K562 (cell line): ENCODE data around the gene ROM1. TPM values are rescaled to one million over a fixed set of nuclear protein-coding genes. Genes with fewer than 3 reads are reported as not detected.

Experiments used
- AFF1 ChIP-seq, 2 experiments: fragments of 450-650 bp; IDR thresholded peaks; 2 replicates each; pipeline ENCODE4 v1.6.1; 2018; ENCODE audit warnings: mild to moderate bottlenecking in 2 of 2, low read depth in 1 of 2; ENCODE audit not compliant: partially characterized antibody in 2 of 2
- BHLHE40 ChIP-seq: IDR thresholded peaks from 2 replicates; pipeline ENCODE4 v1.6.1; 2011; ENCODE audit warnings: low read length, improper control_type of control experiment
- CEBPG ChIP-seq, 3 experiments: fragments of 200-800 bp in 1 of 3; sonication (Bioruptor generic) in 1 of 3; sonication (generic) in 1 of 3; formaldehyde crosslinking in 1 of 3; IDR thresholded peaks in 2 of 3; conservative IDR thresholded peaks in 1 of 3; 2 replicates each; pipeline versions ENCODE4 v1.6.1 to v1.8.0; 2016 to 2022; ENCODE audit warnings: missing compliant biosample characterization in 2 of 3, missing genetic modification characterization in 2 of 3, mild to moderate bottlenecking in 1 of 3, missing genetic modification reagents in 1 of 3
- CHCHD3 ChIP-seq: fragments of 250-450 bp; sonication (Bioruptor Pico); IDR thresholded peaks from 2 replicates; pipeline ENCODE4 v2.1.2; 2022; ENCODE audit warnings: mild to moderate bottlenecking
- GMEB1 ChIP-seq: fragments of 250-450 bp; sonication (Bioruptor Pico); IDR thresholded peaks from 2 replicates; pipeline ENCODE4 v1.4.0; 2020; ENCODE audit warnings: mild to moderate bottlenecking
- HDGF ChIP-seq: fragments of 450-650 bp; IDR thresholded peaks from 2 replicates; pipeline ENCODE4 v1.6.1; 2016
- KLF1 ChIP-seq: fragments of 450-650 bp; IDR thresholded peaks from 2 replicates; pipeline ENCODE4 v1.6.1; 2016; ENCODE audit warnings: missing genetic modification characterization, missing compliant biosample characterization
- MITF ChIP-seq: IDR thresholded peaks from 2 replicates; pipeline ENCODE4 v1.6.1; 2014; ENCODE audit warnings: antibody characterized with exemption
- NR2F6 ChIP-seq: fragments of 450-650 bp; formaldehyde crosslinking; IDR thresholded peaks from 2 replicates; pipeline ENCODE4 v1.4.0; 2020; ENCODE audit warnings: mild to moderate bottlenecking
- PML ChIP-seq: IDR thresholded peaks from 2 replicates; pipeline ENCODE4 v1.6.1; 2012; ENCODE audit warnings: low read length, inconsistent platforms
- PRPF4 ChIP-seq: fragments of 200-400 bp; formaldehyde crosslinking; IDR thresholded peaks from one replicate; pipeline ENCODE4 v1.6.1; 2017; ENCODE audit warnings: low read length, low read depth, mild to moderate bottlenecking; ENCODE audit not compliant: insufficient read depth, poor library complexity, severe bottlenecking
- RBM15 ChIP-seq: fragments of 200-400 bp; formaldehyde crosslinking; IDR thresholded peaks from 2 replicates; pipeline ENCODE4 v1.6.1; 2018; ENCODE audit warnings: mild to moderate bottlenecking, low read length, moderate library complexity; ENCODE audit not compliant: insufficient read depth
- TAF1 ChIP-seq: IDR thresholded peaks from 2 replicates; pipeline ENCODE4 v1.6.1; 2011; ENCODE audit warnings: mild to moderate bottlenecking, low read length, moderate library complexity; ENCODE audit not compliant: insufficient read depth, control insufficient read depth, severe bottlenecking; ENCODE audit errors: extremely low read depth
- THRB ChIP-seq: fragments of 450-650 bp; formaldehyde crosslinking; conservative IDR thresholded peaks from 2 replicates; pipeline ENCODE4 v1.4.0; 2022; ENCODE audit warnings: mild to moderate bottlenecking, missing genetic modification characterization
- ZKSCAN3 ChIP-seq: fragments of 250-450 bp; sonication (Bioruptor Pico); IDR thresholded peaks from 2 replicates; pipeline ENCODE4 v1.4.0; 2020
- ZNF253 ChIP-seq: fragments of 250-450 bp; sonication (Bioruptor Pico); conservative IDR thresholded peaks from 2 replicates; pipeline ENCODE4 v1.6.1; 2021; ENCODE audit warnings: mild to moderate bottlenecking
- ZNF589 ChIP-seq: fragments of 200-800 bp; sonication (Bioruptor generic); IDR thresholded peaks from 2 replicates; pipeline ENCODE4 v1.6.1; 2016; ENCODE audit warnings: low read depth, missing genetic modification characterization, missing compliant biosample characterization
- ZNF79 ChIP-seq: fragments of 250-450 bp; sonication (Bioruptor Pico); IDR thresholded peaks from 2 replicates; pipeline ENCODE4 v1.4.0; 2020; ENCODE audit warnings: low read depth, mild to moderate bottlenecking, moderate library complexity
- polyA plus RNA-seq, 8 experiments: library from polyadenylated mRNA; depleted of rRNA in 4 of 8; stranded (reverse) in 5 of 8; unstranded in 3 of 8; fragments of >200 nt; fragmentation: Nextera tagmentation in 2 of 8; fragmentation: Illumina TruSeq in 1 of 8; extraction: Ambion mirVana in 2 of 8; extraction: Trizol in 1 of 8; gene quantifications; 2 replicates each; pipeline versions ENCODE4 v1.2.1 to v1.2.3, GENCODE V29; 2011 to 2014; ENCODE audit warnings: inconsistent platforms in 1 of 8, missing spikeins in 1 of 8
- total RNA-seq, 7 experiments: library from RNA; depleted of rRNA in 6 of 7; stranded (reverse); fragments of >200 nt in 6 of 7; fragmentation: Illumina TruSeq in 2 of 7; extraction: Trizol in 2 of 7; gene quantifications; 2 replicates each; pipeline versions ENCODE4 v1.2.1 to v1.2.3, GENCODE V29; 2011 to 2021; ENCODE audit warnings: low replicate concordance in 1 of 7

Gene ROM1
- total and polyA plus RNA-seq, 9 of the 15 experiments (the other 6 are each of a cell fraction or from before 2014, with no cell fraction given) = 0.75 to 4.0 (median 2.6) TPM

- TF ChIP-seq NR2F6 (CRISPR knock-in tag) (peak; percentile 54; the same call in 1 of the 2 replicates), BHLHE40 (no peak), MITF (no peak; the same call in 1 of the 2 replicates), CHCHD3 (CRISPR knock-in tag) (peak; percentile 55; the same call in 1 of the 2 replicates), TAF1 (peak; percentile 97), HDGF (no peak), ZNF589 (CRISPR knock-in tag) (no peak), PML (peak; percentile 82; the same call in 1 of the 2 replicates), ZNF79 (no peak), CEBPG (CRISPR knock-in tag; IDR thresholded peaks at IDR 0.05) (no peak), CEBPG (tag; conservative IDR thresholded peaks at IDR 0.05 in 1 of 2, IDR thresholded peaks at IDR 0.05 in 1 of 2) (no peak), KLF1 (tag) (no peak), RBM15 (no peak), THRB (CRISPR knock-in tag) (no peak), PRPF4 (no peak), GMEB1 (CRISPR knock-in tag) (peak; percentile 64), ZKSCAN3 (CRISPR knock-in tag) (no peak), ZNF253 (no peak), AFF1 (IDR thresholded peaks at IDR 0.05; ENCODE audit: low read depth in 1 of 2, partially characterized antibody in 2 of 2) (no peak)
These were observed 33.1 kb downstream of the ROM1 start, which contains the start of gene GANAB (continued) for GRCh38 chr11:62645946-62646824.
